GM23338 (cell line): ENCODE results near the gene CRYBB3. TPM values are rescaled to one million over a fixed set of nuclear protein-coding genes. Genes with fewer than 3 reads are reported as not detected.

ENCODE experiments used
- ATAC-seq: fragments of 200-7000 bp; cut with Tn5 transposase; 3 replicates; pipeline ENCODE4 v1.9.1; 2020
- DNase-seq: peaks from one replicate; pipeline ENCODE4 v3.0.0-alpha.2; 2015; ENCODE audit warnings: low spot score
- H2AFZ ChIP-seq: fragments of 200-600 bp; sonication (generic); 2 replicates; pipeline ENCODE4 v1.8.0; 2016; ENCODE audit warnings: antibody characterized with exemption, mild to moderate bottlenecking, moderate library complexity
- H3F3A ChIP-seq: fragments of 200-600 bp; sonication (generic); replicated peaks from 2 replicates; pipeline ENCODE4 v1.8.0; 2017; ENCODE audit warnings: antibody characterized with exemption, mixed run types, low read depth
- H3K27ac ChIP-seq: fragments of 200-600 bp; sonication (generic); 2 replicates; pipeline ENCODE4 v1.6.1; 2016; ENCODE audit warnings: low read depth
- H3K27me3 ChIP-seq: fragments of 200-600 bp; sonication (generic); 2 replicates; pipeline ENCODE4 v1.8.0; 2016; ENCODE audit warnings: mild to moderate bottlenecking, mixed run types, moderate library complexity; ENCODE audit not compliant: insufficient read depth
- H3K36me3 ChIP-seq: fragments of 200-600 bp; sonication (generic); 2 replicates; pipeline ENCODE4 v1.8.0; 2016; ENCODE audit warnings: mild to moderate bottlenecking; ENCODE audit not compliant: insufficient read depth
- H3K4me1 ChIP-seq: fragments of 200-600 bp; sonication (generic); 2 replicates; pipeline ENCODE4 v1.8.0; 2016; ENCODE audit warnings: mild to moderate bottlenecking, moderate library complexity; ENCODE audit not compliant: insufficient read depth
- H3K4me2 ChIP-seq: fragments of 200-600 bp; sonication (generic); 2 replicates; pipeline ENCODE4 v1.7.1; 2017; ENCODE audit warnings: mixed run types
- H3K4me3 ChIP-seq: fragments of 200-600 bp; sonication (generic); 2 replicates; pipeline ENCODE4 v1.6.1; 2016; ENCODE audit warnings: mixed run types
- H3K79me2 ChIP-seq: fragments of 200-600 bp; sonication (generic); replicated peaks from 2 replicates; pipeline ENCODE4 v1.8.0; 2017; ENCODE audit warnings: mild to moderate bottlenecking; ENCODE audit not compliant: insufficient read depth
- H3K9me2 ChIP-seq: fragments of 200-600 bp; sonication (generic); 2 replicates; pipeline ENCODE4 v1.8.0; 2017; ENCODE audit not compliant: insufficient read depth
- H4K20me1 ChIP-seq: fragments of 200-600 bp; sonication (generic); replicated peaks from 2 replicates; pipeline ENCODE4 v1.8.0; 2017; ENCODE audit warnings: mild to moderate bottlenecking; ENCODE audit not compliant: insufficient read depth
- H3K27ac Mint-ChIP-seq: 2 replicates; pipeline ENCODE4 v1.8.0; 2020; ENCODE audit warnings: inconsistent platforms, mild to moderate bottlenecking, moderate library complexity, mixed read lengths
- H3K27me3 Mint-ChIP-seq: 3 replicates; pipeline ENCODE4 v1.8.0; 2022; ENCODE audit warnings: low read depth, mild to moderate bottlenecking, moderate library complexity, mixed read lengths, inconsistent platforms; ENCODE audit not compliant: insufficient read depth, poor library complexity
- H3K36me3 Mint-ChIP-seq: 3 replicates; pipeline ENCODE4 v1.8.0; 2021; ENCODE audit warnings: low read depth, mild to moderate bottlenecking, inconsistent platforms, moderate library complexity, mixed read lengths
- H3K4me1 Mint-ChIP-seq: 3 replicates; pipeline ENCODE4 v1.8.0; 2020; ENCODE audit warnings: mild to moderate bottlenecking, inconsistent platforms, mixed read lengths
- H3K4me3 Mint-ChIP-seq: 3 replicates; pipeline ENCODE4 v1.8.0; 2021; ENCODE audit warnings: moderate library complexity, mild to moderate bottlenecking, inconsistent platforms, mixed read lengths
- H3K9me3 Mint-ChIP-seq: 3 replicates; pipeline ENCODE4 v1.8.0; 2020; ENCODE audit warnings: moderate library complexity, mild to moderate bottlenecking, inconsistent platforms, mixed read lengths
- CREB1 ChIP-seq: fragments of 250-450 bp; sonication (Bioruptor Pico); IDR thresholded peaks from 2 replicates; pipeline ENCODE4 v1.5.0; 2020; ENCODE audit warnings: low read depth, mild to moderate bottlenecking, moderate library complexity
- CTCF ChIP-seq, 2 experiments: fragments of 200-600 bp in 1 of 2; sonication (generic) in 1 of 2; conservative IDR thresholded peaks; 2 replicates each; pipeline versions ENCODE4 v1.5.1 to v1.6.1; 2016 to 2017; ENCODE audit warnings: antibody characterized with exemption in 2 of 2, low read depth in 2 of 2, mild to moderate bottlenecking in 2 of 2, moderate library complexity in 1 of 2
- ETS1 ChIP-seq: IDR thresholded peaks from 2 replicates; pipeline ENCODE4 v1.6.1; 2016; ENCODE audit warnings: antibody characterized with exemption
- EZH2 ChIP-seq: fragments of 200-600 bp; sonication (generic); IDR thresholded peaks from one replicate; pipeline ENCODE4 v1.8.0; 2017; ENCODE audit warnings: antibody characterized with exemption, mild to moderate bottlenecking, low read depth; ENCODE audit not compliant: unreplicated experiment
- EZH2phosphoT487 ChIP-seq: fragments of 200-600 bp; sonication (generic); IDR thresholded peaks from one replicate; pipeline ENCODE4 v1.8.1; 2018; ENCODE audit warnings: antibody characterized with exemption; ENCODE audit not compliant: unreplicated experiment
- JUNB ChIP-seq: IDR thresholded peaks from one replicate; pipeline ENCODE4 v1.6.1; 2016; ENCODE audit warnings: antibody characterized with exemption; ENCODE audit not compliant: unreplicated experiment
- NANOG ChIP-seq: IDR thresholded peaks from 2 replicates; pipeline ENCODE4 v1.6.1; 2016; ENCODE audit warnings: antibody characterized with exemption, borderline replicate concordance
- POLR2AphosphoS5 ChIP-seq: IDR thresholded peaks from 2 replicates; pipeline ENCODE4 v1.6.1; 2016; ENCODE audit warnings: antibody characterized with exemption, low read depth
- REST ChIP-seq: IDR thresholded peaks from one replicate; pipeline ENCODE4 v1.6.1; 2018; ENCODE audit warnings: antibody characterized with exemption; ENCODE audit not compliant: unreplicated experiment
- STAT1 ChIP-seq: IDR thresholded peaks from one replicate; pipeline ENCODE4 v1.6.1; 2016; ENCODE audit warnings: antibody characterized with exemption; ENCODE audit not compliant: unreplicated experiment
- ZNF114 ChIP-seq: fragments of 250-450 bp; sonication (Bioruptor Pico); IDR thresholded peaks from 2 replicates; pipeline ENCODE4 v1.5.0; 2020; ENCODE audit warnings: mild to moderate bottlenecking, moderate library complexity
- ZNF331 ChIP-seq: fragments of 250-450 bp; sonication (Bioruptor Pico); IDR thresholded peaks from 2 replicates; pipeline ENCODE4 v1.5.0; 2020; ENCODE audit warnings: low read depth, mild to moderate bottlenecking, moderate library complexity
- ZNF462 ChIP-seq: fragments of 250-450 bp; sonication (Bioruptor Pico); IDR thresholded peaks from 2 replicates; pipeline ENCODE4 v1.5.0; 2020; ENCODE audit warnings: mild to moderate bottlenecking, moderate library complexity
- polyA plus RNA-seq: library from polyadenylated mRNA; unstranded; fragments of >200 nt; fragmentation: Nextera tagmentation; extraction: Ambion mirVana; gene quantifications from 2 replicates; pipeline ENCODE4 v1.2.1, GENCODE V29; 2016
- total RNA-seq: library from RNA; depleted of rRNA; stranded (reverse); fragments of >200 nt; shearing (Covaris generic); gene quantifications from 2 replicates; pipeline ENCODE4 v1.2.3, GENCODE V29; 2014

CRYBB3 gene
- total and polyA plus RNA-seq, 2 experiments from 2014 or later: 0.28 TPM; not detected in 1

GRCh38 chr22:25162561-25162960 is 37.1 kb upstream of the CRYBB3 start:
- Mint-ChIP-seq H3K27me3 (peaks cover 2% of the 10 kb centered on the region), H3K27ac (no peak overlapping the region), H3K36me3 (no peaks in the 10 kb centered on the region), H3K9me3 (no peaks in the 10 kb centered on the region; the same call in 2 of the 3 replicates), H3K4me1 (no peaks in the 10 kb centered on the region; the same call in 2 of the 3 replicates), H3K4me3 (no peak overlapping the region)
- Histone ChIP-seq H3K9me2 (no peaks in the 10 kb centered on the region), H3K4me2 (no peak overlapping the region), H3K4me3 (no peak overlapping the region), H4K20me1 (0 out of 2 replicates have a peak, but pooled peaks cover 4% of the 10 kb centered on the region), H3F3A (no peaks in the 10 kb centered on the region), H3K79me2 (no peaks in the 10 kb centered on the region), H3K4me1 (no peaks in the 10 kb centered on the region), H3K27me3 (no peaks in the 10 kb centered on the region), H2AFZ (no peak overlapping the region), H3K27ac (no peak overlapping the region), H3K36me3 (no peaks in the 10 kb centered on the region)
- no peak for ATAC-seq
- TF ChIP-seq EZH2phosphoT487 (no peak), ZNF114 (no peak), ZNF462 (no peak), EZH2 (no peak), REST (no peak), CREB1 (CRISPR knock-in tag) (no peak), JUNB (no peak), ZNF331 (CRISPR knock-in tag) (no peak), CTCF (conservative IDR thresholded peaks at IDR 0.05; ENCODE audit: low read depth in 2 of 2) (no peak), POLR2AphosphoS5 (no peak), NANOG (no peak), STAT1 (no peak), ETS1 (no peak)
- no peak for DNase-seq
